ENCODE measurements around the gene FAM193B.

Gene FAM193B

GRCh38 chr5:177475563-177476427 is 78.6 kb downstream of the FAM193B start:
- no peaks in the 10 kb centered on the region for H3K27me3 ChIP-seq

GRCh38 chr5:177474846-177475562 is 79.4 kb downstream of the FAM193B start:
- intact Hi-C loops (cut with DNase I; ENCODE audit: low total_unique reads) = no loop called here
- TF ChIP-seq CTCF (IDR thresholded peaks at IDR 0.05) = peak in 1 of 2 experiments; percentile 10
- no peaks in the 10 kb centered on the region for H3K9me3 ChIP-seq
- DNase-seq = no peak
- peak overlapping the region; percentile 91 to 100 for H3K27ac ChIP-seq
- no peaks in the 10 kb centered on the region for H3K36me3 ChIP-seq
- no peaks in the 10 kb centered on the region for H3K27me3 ChIP-seq
- peaks cover 0 to 90% (median 78%) of the 10 kb centered on the region in 4 donors for H3K4me1 ChIP-seq
- H3K4me3 ChIP-seq = no peak overlapping the region

More at GRCh38 chr5:177475563-177476427, 78.6 kb downstream of the FAM193B start:
- Histone ChIP-seq H3K27ac (peak overlapping the region; percentile 75 to 100), H3K9me3 (no peaks in the 10 kb centered on the region), H3K4me3 (no peak overlapping the region), H3K4me1 (peaks cover 0 to 90% (median 78%) of the 10 kb centered on the region in 4 donors), H3K36me3 (no peaks in the 10 kb centered on the region)
- intact Hi-C loops (cut with DNase I; ENCODE audit: low total_unique reads) = no loop called here
- no peak for TF ChIP-seq CTCF (IDR thresholded peaks at IDR 0.05)
- no peak for DNase-seq

- Histone ChIP-seq H3K36me3 (no peaks in the 10 kb centered on the region), H3K27ac (peak overlapping the region; percentile 91 to 100), H3K4me3 (peak overlapping the region; percentile 85 to 94), H3K9me3 (no peaks in the 10 kb centered on the region), H3K27me3 (no peaks in the 10 kb centered on the region), H3K4me1 (peaks cover 0 to 88% (median 75%) of the 10 kb centered on the region in 4 donors)
- intact Hi-C loops (cut with DNase I; ENCODE audit: low total_unique reads) = no loop called here
- no peak for TF ChIP-seq CTCF (IDR thresholded peaks at IDR 0.05)
- DNase-seq = no peak
These were observed 80.3 kb downstream of the FAM193B start for GRCh38 chr5:177474002-177474476.

DNA sequence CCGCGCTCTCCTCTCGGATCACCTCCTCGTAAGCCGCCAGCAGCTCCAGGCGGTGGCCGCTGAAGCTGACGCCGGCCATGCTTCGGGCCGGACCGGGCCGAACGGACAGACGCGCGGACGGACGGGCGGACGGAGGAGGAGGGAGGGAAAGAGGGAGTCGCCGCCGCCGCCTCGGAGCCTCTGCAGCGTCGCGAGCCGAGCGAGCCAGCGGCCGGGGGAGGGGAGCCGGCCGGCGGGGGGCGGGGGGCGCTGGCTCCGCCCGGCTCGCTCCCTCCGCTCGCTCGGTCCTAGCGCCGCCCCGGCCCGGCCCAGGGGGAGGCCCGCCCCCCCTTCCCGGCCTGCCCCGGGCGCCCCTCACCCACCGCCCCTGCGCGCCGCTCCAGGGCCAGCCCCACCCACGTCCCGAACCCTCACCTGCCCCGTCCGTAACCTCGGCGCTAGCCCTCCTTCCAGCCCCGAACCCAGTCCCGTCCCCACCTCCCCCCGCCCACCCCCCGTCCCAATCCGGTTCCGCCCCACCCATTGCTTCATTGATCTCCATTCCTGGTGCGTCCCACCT is 80.8 kb downstream of the FAM193B start, which contains the start of gene DBN1:
TSS of gene DBN1 (minus strand) at position 192 of the 559 bp plus-strand sequence. CDS start at position 79, 113 bp downstream.
- H3K27ac ChIP-seq = peak within 1 kb of the TSS; percentile 91 to 100
- intact Hi-C loops (cut with DNase I; ENCODE audit: low total_unique reads) = no loop called here
- no peaks in the 10 kb centered on the region for H3K9me3 ChIP-seq
- peak in 1 of 2 donors; percentile 80 for DNase-seq
- no peak for TF ChIP-seq CTCF (IDR thresholded peaks at IDR 0.05)
- H3K27me3 ChIP-seq = no peaks in the 10 kb centered on the region
- peaks cover 0 to 5% (median 0%) of the 10 kb centered on the region in 3 donors for H3K36me3 ChIP-seq
- H3K4me1 ChIP-seq = peaks cover 0 to 88% (median 72%) of the 10 kb centered on the region in 4 donors
- H3K4me3 ChIP-seq = peak within 1 kb of the TSS; percentile 85 to 94
